Transverse colon (tissue), 4 donors: ENCODE results near the gene ZFAND6. TPM values are rescaled to one million over a fixed set of nuclear protein-coding genes. Genes with fewer than 3 reads are reported as not detected.
"Not testable (repeated sequence)": the region's sequence is repeated elsewhere in the genome, so short reads cannot be mapped to it uniquely, and the experiment has no call there.

ENCODE experiments used
- DNase-seq: peaks from one replicate; pipeline ENCODE4 v3.0.0-alpha.2; 2019
- H3K27ac ChIP-seq, 4 donors: fragments of 200-600 bp; sonication (generic); 2 replicates each; pipeline ENCODE4 v1.5.1; 2016 to 2018; ENCODE audit warnings: inconsistent platforms in 4 of 4
- H3K27me3 ChIP-seq: fragments of 200-600 bp; sonication (generic); 2 replicates; pipeline ENCODE4 v1.5.1; 2017; ENCODE audit warnings: inconsistent platforms
- H3K36me3 ChIP-seq, 4 donors: fragments of 200-600 bp; sonication (generic); 2 replicates each; pipeline ENCODE4 v1.5.1; 2017 to 2019; ENCODE audit warnings: inconsistent platforms in 4 of 4
- H3K4me1 ChIP-seq, 4 donors: fragments of 200-600 bp; sonication (generic); 2 replicates each; pipeline ENCODE4 v1.5.1; 2017 to 2020; ENCODE audit warnings: inconsistent platforms in 4 of 4
- H3K4me3 ChIP-seq, 4 donors: fragments of 200-600 bp; sonication (generic); 1 replicate in 1 of 4; 2 replicates in 3 of 4; pipeline versions ENCODE4 v1.5.1 to v1.6.1; 2017 to 2019; ENCODE audit warnings: inconsistent platforms in 4 of 4
- H3K9me3 ChIP-seq, 2 donors: fragments of 200-600 bp; sonication (generic); 2 replicates each; pipeline ENCODE4 v1.5.1; 2017 to 2019; ENCODE audit warnings: inconsistent platforms in 2 of 2
- EP300 ChIP-seq: sonication (generic); formaldehyde crosslinking; IDR thresholded peaks from one replicate; pipeline ENCODE4 v1.6.1; 2017; ENCODE audit warnings: antibody characterized with exemption, low read depth
- POLR2A ChIP-seq: fragments of 450-650 bp; IDR thresholded peaks from one replicate; pipeline ENCODE4 v1.6.1; 2016; ENCODE audit warnings: antibody characterized with exemption, mild to moderate bottlenecking, moderate library complexity
- POLR2AphosphoS5 ChIP-seq, 3 donors: sonication (generic); formaldehyde crosslinking; IDR thresholded peaks; one replicate each; pipeline ENCODE4 v1.6.1; 2016; ENCODE audit warnings: antibody characterized with exemption in 3 of 3
- WGBS, 2 donors: methylation state at CpG; one replicate each; pipeline ENCODE4 v1.1.5; 2018; ENCODE audit warnings: low coverage in 1 of 2; 5-methylcytosine and 5-hydroxymethylcytosine counted together
- in situ Hi-C, 4 donors: fragments of 200-750 bp; cut with MboI; loops; one replicate each; pipeline versions ENCODE4 v1.15.0 to v1.15.1; 2017; ENCODE audit warnings: low sequenced_read_pairs in 3 of 4, low pct_ligation_motif_present in 1 of 4, low pct_unique_long_range_greater_than_20kb in 1 of 4
- intact Hi-C: fragments of 100-400 bp; cut with DNase I; formaldehyde crosslinking; loops from one replicate; pipeline ENCODE4 v1.15.1; 2023; ENCODE audit warnings: low total_unique reads
- total RNA-seq, 4 donors: library from RNA; depleted of rRNA; stranded (reverse); fragments of >200 nt; gene quantifications; one replicate each; pipeline ENCODE4 v1.1.0, GENCODE V29; 2016
- TF ChIP-seq, protein P1 (sequence below), 5 experiments: fragments of 200-600 bp in 3 of 5; fragments of 450-650 bp in 2 of 5; sonication (generic) in 3 of 5; IDR thresholded peaks; 1 replicate in 2 of 5; 2 replicates in 3 of 5; pipeline ENCODE4 v1.5.1; 2016 to 2017; ENCODE audit warnings: antibody characterized with exemption in 5 of 5, inconsistent platforms in 3 of 5, mild to moderate bottlenecking in 2 of 5, moderate library complexity in 1 of 5

The ZFAND6 gene
- 100 to 1,000 TPM in 3 of 4 donors, 10 to 100 TPM in 1; 86.7 to 195 (median 117) TPM for total RNA-seq

DNA sequence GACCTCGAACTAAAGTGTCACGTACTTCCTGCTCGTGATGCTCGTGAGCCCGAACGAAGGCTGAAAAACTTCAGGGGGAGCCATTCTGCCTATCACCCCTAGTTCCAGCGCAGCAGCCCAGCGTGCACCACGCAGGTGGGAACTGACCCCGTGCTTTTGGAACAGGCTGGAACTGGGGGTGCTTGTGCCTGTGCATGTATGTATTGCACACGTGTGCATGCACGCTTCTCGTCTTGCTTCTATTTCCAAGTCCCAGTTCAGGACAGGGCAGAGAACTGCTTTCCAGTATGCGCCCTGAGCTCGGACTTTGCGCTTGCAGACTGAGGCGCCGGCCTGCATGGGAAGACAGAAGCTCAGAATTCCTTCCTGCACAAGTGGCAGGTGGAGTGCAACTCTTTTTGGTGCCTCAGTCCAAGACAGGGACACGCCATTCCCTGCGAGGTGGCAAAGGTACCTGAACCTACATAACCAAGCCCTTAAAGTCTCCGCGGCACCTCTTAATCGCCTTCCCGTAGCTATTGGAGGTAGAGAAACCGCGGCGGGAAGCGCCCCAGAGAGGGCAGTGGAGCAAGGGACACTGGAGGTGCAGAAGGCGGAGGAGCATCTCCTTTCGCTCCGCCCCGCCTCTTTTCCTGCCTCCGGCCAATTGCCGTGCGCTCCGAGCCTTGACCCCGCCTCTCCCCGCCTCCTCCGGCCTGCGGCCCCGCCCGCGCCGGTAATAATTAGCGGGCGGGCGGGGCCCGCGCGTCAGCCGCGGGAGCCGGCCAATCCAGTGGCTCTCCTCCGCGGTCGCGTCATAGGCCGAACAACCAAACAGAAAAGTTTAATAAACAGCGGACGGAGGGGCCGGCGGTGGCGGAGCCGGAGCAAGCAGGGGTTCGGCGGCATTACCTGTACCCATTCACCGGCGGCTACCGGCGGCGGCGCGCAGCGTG, at the start of gene ZFAND6:
Gene ZFAND6, plus strand, starts transcription at position 826 of the 935 bp plus-strand sequence. CDS start 60,669 bp downstream, outside the sequence.
- intact Hi-C loops (no loop called here), in situ Hi-C loops (loop anchor here in 2 of 4 donors (25.0 kb wide), 1 partner anchor 103 kb away; the partner anchor contains the start of gene FAH (in 2 of the 2))
- Histone ChIP-seq H3K36me3 (no peaks in the 10 kb centered on the region), H3K4me3 (peak within 1 kb of the TSS; percentile 67 to 99 (median 94)), H3K4me1 (peaks cover 6 to 38% (median 26%) of the 10 kb centered on the region in 4 donors), H3K9me3 (no peaks in the 10 kb centered on the region), H3K27ac (peak within 1 kb of the TSS; percentile 96 to 99 (median 99)), H3K27me3 (no peaks in the 10 kb centered on the region)
- DNase-seq: peak; percentile 98
- 0 to 1% methylated on average over 9 to 63 of the region's 74 CpGs for WGBS, 2 donors
- TF ChIP-seq, protein P1, sequence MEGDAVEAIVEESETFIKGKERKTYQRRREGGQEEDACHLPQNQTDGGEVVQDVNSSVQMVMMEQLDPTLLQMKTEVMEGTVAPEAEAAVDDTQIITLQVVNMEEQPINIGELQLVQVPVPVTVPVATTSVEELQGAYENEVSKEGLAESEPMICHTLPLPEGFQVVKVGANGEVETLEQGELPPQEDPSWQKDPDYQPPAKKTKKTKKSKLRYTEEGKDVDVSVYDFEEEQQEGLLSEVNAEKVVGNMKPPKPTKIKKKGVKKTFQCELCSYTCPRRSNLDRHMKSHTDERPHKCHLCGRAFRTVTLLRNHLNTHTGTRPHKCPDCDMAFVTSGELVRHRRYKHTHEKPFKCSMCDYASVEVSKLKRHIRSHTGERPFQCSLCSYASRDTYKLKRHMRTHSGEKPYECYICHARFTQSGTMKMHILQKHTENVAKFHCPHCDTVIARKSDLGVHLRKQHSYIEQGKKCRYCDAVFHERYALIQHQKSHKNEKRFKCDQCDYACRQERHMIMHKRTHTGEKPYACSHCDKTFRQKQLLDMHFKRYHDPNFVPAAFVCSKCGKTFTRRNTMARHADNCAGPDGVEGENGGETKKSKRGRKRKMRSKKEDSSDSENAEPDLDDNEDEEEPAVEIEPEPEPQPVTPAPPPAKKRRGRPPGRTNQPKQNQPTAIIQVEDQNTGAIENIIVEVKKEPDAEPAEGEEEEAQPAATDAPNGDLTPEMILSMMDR (IDR thresholded peaks at IDR 0.05): peak in 1 of 5 experiments; percentile 21
- TF ChIP-seq POLR2A (peak; percentile 88), POLR2AphosphoS5 (IDR thresholded peaks at IDR 0.05) (peak; percentile 91 to 96 (median 95)), EP300 (no peak)

DNA sequence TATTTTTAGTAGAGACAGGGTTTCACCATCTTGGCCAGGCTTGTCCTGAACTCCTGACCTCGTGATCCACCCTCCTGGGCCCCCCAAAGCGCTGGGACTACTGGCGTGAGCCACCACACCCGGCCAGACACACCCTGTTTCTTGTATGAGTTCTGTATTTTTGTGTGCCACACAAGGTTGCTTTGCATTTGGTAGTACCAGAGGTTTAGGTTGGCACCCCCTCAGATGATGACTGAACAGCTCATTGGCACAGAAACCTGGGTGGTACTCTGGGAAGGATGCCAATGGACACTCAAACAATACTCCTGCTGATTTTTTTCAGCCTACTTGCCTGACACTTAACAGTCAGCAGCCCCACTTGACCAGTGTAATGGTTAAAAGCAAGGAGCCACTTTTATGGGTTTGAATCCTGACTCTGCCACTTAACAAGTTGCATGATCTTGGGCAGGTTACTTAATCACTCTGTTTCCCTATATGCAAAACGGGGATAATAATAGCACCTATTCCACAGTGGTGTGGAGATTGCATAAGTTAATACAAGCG, 49.3 kb upstream of the ZFAND6 start:
- Histone ChIP-seq H3K4me3 (no peak overlapping the region), H3K27me3 (no peaks in the 10 kb centered on the region), H3K27ac (peak overlapping the region in 1 of 4 donors; percentile 12), H3K9me3 (no peaks in the 10 kb centered on the region), H3K36me3 (no peaks in the 10 kb centered on the region), H3K4me1 (no peaks in the 10 kb centered on the region)
- in situ Hi-C loops (no loop called here), intact Hi-C loops (loop anchor here (5.0 kb wide), 1 partner anchor 1297 kb away; no protein-coding TSS in a partner anchor)
- 41 to 75% methylated on average over 2 to 6 of the region's 6 CpGs for whole genome bisulfite sequencing, 2 donors
- DNase-seq: no peak
- TF ChIP-seq POLR2A (no peak), EP300 (no peak), POLR2AphosphoS5 (IDR thresholded peaks at IDR 0.05) (no peak)
- TF ChIP-seq, protein P1 (IDR thresholded peaks at IDR 0.05): no peak

DNA sequence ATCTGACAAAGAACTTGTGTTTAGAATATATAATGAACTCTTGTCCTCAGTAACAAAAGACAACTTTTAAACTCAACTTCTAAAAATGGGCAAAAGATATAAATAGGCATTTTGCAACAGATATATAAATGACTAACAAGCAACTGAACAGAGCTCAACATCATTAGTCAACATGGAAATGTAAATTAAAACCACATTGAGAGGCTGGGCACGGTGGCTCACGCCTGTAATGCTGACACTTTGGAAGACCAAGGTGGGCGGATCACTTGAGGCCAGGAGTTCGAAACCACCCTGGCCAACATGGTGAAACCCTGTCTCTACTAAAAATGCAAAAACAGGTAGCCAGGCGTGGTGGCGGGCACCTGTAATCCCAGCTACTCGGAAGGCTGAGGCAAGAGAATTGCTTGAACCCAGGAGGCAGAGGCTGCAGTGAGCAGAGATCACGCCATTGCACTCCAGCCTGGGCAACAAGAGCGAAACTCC, 48.4 kb upstream of the ZFAND6 start:
- H3K4me1 ChIP-seq, H3K27me3 ChIP-seq, H3K9me3 ChIP-seq, DNase-seq, H3K4me3 ChIP-seq, H3K27ac ChIP-seq, H3K36me3 ChIP-seq, in situ Hi-C loops: not testable (repeated sequence)
- intact Hi-C loops: loop anchor here (5.0 kb wide), 1 partner anchor 1296 kb away; no protein-coding TSS in a partner anchor
- WGBS, 2 donors: 62 to 79% methylated on average over 8 to 9 of the region's 9 CpGs

DNA sequence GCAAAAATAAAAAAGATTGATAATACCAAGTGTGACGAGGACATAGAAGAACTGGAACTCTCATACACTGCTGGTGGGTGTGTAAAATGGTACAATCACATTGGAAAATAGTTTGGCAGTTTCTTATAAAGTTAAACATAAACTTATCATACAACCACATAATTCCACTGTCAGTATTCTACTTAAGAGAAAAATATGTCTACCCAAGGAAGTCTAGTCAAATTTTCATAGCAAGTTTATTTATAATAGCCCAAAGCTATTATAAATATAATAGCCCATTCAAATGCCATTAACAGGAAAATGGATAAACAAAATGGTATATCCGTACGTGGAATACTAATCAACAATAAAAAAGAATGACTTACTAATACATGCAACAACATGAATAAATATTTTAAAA, 47.9 kb upstream of the ZFAND6 start:
- Histone ChIP-seq H3K27me3 (no peaks in the 10 kb centered on the region), H3K9me3 (no peaks in the 10 kb centered on the region), H3K36me3 (no peaks in the 10 kb centered on the region), H3K27ac (no peak overlapping the region), H3K4me3 (no peak overlapping the region), H3K4me1 (no peaks in the 10 kb centered on the region)
- intact Hi-C loops (loop anchor here (5.0 kb wide), 1 partner anchor 1296 kb away; no protein-coding TSS in a partner anchor), in situ Hi-C loops (no loop called here)
- DNase-seq: no peak
- TF ChIP-seq POLR2AphosphoS5 (IDR thresholded peaks at IDR 0.05): no peak
- TF ChIP-seq POLR2A: no peak
- TF ChIP-seq, protein P1 (IDR thresholded peaks at IDR 0.05): no peak
- TF ChIP-seq EP300: no peak
- WGBS, 2 donors: 54 to 61% methylated on average over 3 of the region's 3 CpGs
